Measurements from ENCODE around the gene LAS1L. TPM values are rescaled to one million over a fixed set of nuclear protein-coding genes. Genes with fewer than 3 reads are reported as not detected.

Gene LAS1L
- total RNA-seq, 1 experiment from 2014 or later: 72.9 TPM

GRCh38 chrX:65517923-65518322 lies 16.7 kb downstream of the LAS1L start:
- no peak overlapping the region for H4K91ac ChIP-seq (ENCODE audit: insufficient read length, low read depth, low read length)
- no peak overlapping the region for H4K8ac ChIP-seq (replicated peaks; ENCODE audit: insufficient read length, low read depth, low read length)
- H3K56ac ChIP-seq (ENCODE audit: insufficient read length, low read depth, low read length): no peak overlapping the region
- no peak overlapping the region for H2BK5ac ChIP-seq (ENCODE audit: insufficient read length, low read length)
- H2BK15ac ChIP-seq (ENCODE audit: low read depth, low read length): no peak overlapping the region
- Mint-ChIP-seq H3K4me3 (no peak overlapping the region), H3K9me3 (peaks cover 43 to 49% of the 10 kb centered on the region in 2 experiments), H3K36me3 (ENCODE audit: insufficient read depth in 1 of 3, low read depth in 3 of 3) (peaks cover 30 to 37% (median 33%) of the 10 kb centered on the region in 3 experiments), H3K27ac (no peak overlapping the region), H3K4me1 (no peaks in the 10 kb centered on the region), H3K27me3 (ENCODE audit: low read depth) (peaks cover 4% of the 10 kb centered on the region; the same call in 1 of the 2 replicates)
- no peaks in the 10 kb centered on the region for H3K4me1 ChIP-seq (ENCODE audit: insufficient read depth, low read length)
- H2AFZ ChIP-seq (ENCODE audit: low read length): no peak overlapping the region
- no peak for DNase-seq
- H3K79me1 ChIP-seq (ENCODE audit: insufficient read depth, low read depth, low read length, poor library complexity, severe bottlenecking): no peaks in the 10 kb centered on the region
- peaks cover 48% of the 10 kb centered on the region for H3K9me3 ChIP-seq (ENCODE audit: control insufficient read depth, low read depth, low read length)
- H4K5ac ChIP-seq (ENCODE audit: insufficient read length, low read depth, low read length): no peak overlapping the region
- TF ChIP-seq, protein P1, sequence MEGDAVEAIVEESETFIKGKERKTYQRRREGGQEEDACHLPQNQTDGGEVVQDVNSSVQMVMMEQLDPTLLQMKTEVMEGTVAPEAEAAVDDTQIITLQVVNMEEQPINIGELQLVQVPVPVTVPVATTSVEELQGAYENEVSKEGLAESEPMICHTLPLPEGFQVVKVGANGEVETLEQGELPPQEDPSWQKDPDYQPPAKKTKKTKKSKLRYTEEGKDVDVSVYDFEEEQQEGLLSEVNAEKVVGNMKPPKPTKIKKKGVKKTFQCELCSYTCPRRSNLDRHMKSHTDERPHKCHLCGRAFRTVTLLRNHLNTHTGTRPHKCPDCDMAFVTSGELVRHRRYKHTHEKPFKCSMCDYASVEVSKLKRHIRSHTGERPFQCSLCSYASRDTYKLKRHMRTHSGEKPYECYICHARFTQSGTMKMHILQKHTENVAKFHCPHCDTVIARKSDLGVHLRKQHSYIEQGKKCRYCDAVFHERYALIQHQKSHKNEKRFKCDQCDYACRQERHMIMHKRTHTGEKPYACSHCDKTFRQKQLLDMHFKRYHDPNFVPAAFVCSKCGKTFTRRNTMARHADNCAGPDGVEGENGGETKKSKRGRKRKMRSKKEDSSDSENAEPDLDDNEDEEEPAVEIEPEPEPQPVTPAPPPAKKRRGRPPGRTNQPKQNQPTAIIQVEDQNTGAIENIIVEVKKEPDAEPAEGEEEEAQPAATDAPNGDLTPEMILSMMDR (conservative IDR thresholded peaks at IDR 0.05): no peak
- H3K4ac ChIP-seq (ENCODE audit: low read depth, low read length): no peak overlapping the region
- no peak overlapping the region for H3K14ac ChIP-seq (ENCODE audit: insufficient read depth, low read length)
- no peak overlapping the region for H2BK12ac ChIP-seq (ENCODE audit: insufficient read length, low read depth, low read length)
- H2BK120ac ChIP-seq (ENCODE audit: low read depth, low read length, poor library complexity, severe bottlenecking): no peak overlapping the region
- no peak overlapping the region for H3K27ac ChIP-seq (ENCODE audit: insufficient read length, low read depth, low read length)
- H2BK20ac ChIP-seq (ENCODE audit: low read depth, low read length, poor library complexity, severe bottlenecking): no peak overlapping the region
- H3K27me3 ChIP-seq (ENCODE audit: insufficient read depth, low read length): no peaks in the 10 kb centered on the region
- no peak overlapping the region for H3K18ac ChIP-seq (ENCODE audit: insufficient read length, low read depth, low read length)
- no CpG with 5 or more reads among the region's 3 CpGs for WGBS (ENCODE audit: extremely low coverage, insufficient read length, low lambda C conversion rate)
- no peak overlapping the region for H3T11ph ChIP-seq (ENCODE audit: low read length)
- no peak overlapping the region for H3K23ac ChIP-seq (ENCODE audit: insufficient read length, low read depth, low read length)
- no peak overlapping the region for H2AK5ac ChIP-seq (ENCODE audit: insufficient read length, low read length)
- no peaks in the 10 kb centered on the region for H4K20me1 ChIP-seq (ENCODE audit: control insufficient read depth, insufficient read depth, insufficient read length)
- no peak overlapping the region for H3K9ac ChIP-seq (ENCODE audit: extremely low read depth, insufficient read length, low read length)
- H3K23me2 ChIP-seq (ENCODE audit: insufficient read length, low read depth, low read length, poor library complexity, severe bottlenecking): no peaks in the 10 kb centered on the region
- no peaks in the 10 kb centered on the region for H3K79me2 ChIP-seq (ENCODE audit: insufficient read depth, low read length)
- no peak overlapping the region for H3K4me2 ChIP-seq (ENCODE audit: insufficient read depth, insufficient read length, low read length)

Data from H9 (cell line).